HG03045 (cell line): ENCODE results near the gene CLUH.

ENCODE experiments used
- ATAC-seq: cut with Tn5 transposase; IDR thresholded peaks from one replicate; pipeline ENCODE4 v1.9.1; 2021; ENCODE audit warnings: mild to moderate bottlenecking, moderate library complexity; ENCODE audit not compliant: unreplicated experiment

Gene CLUH

GRCh38 chr17:2711608-2712299, at the start of gene CLUH:
TSS of gene CLUH (minus strand) at chr17:2711764. CDS start at chr17:2711661, 103 bp downstream.
- ATAC-seq, result peak; percentile 73

- ATAC-seq, result no peak
These were observed 47.3 kb upstream of the CLUH start for GRCh38 chr17:2758870-2759269.

- no peak for ATAC-seq
These were observed 44.5 kb upstream of the CLUH start for GRCh38 chr17:2755891-2756724.

- no peak for ATAC-seq
These were observed 39.9 kb upstream of the CLUH start for GRCh38 chr17:2751491-2751890.

- ATAC-seq, result no peak
These were observed 39.2 kb upstream of the CLUH start for GRCh38 chr17:2750721-2751120.

GRCh38 chr17:2749784-2750181, 38.2 kb upstream of the CLUH start:
- no peak for ATAC-seq

- ATAC-seq, result no peak
These were observed 37.7 kb upstream of the CLUH start, which contains the start of gene CCDC92B for GRCh38 chr17:2749058-2749783. TSS of gene CCDC92B (minus strand) at chr17:2749652. CDS start at chr17:2735145, 14,507 bp downstream.

- ATAC-seq, result no peak
These were observed 33.9 kb upstream of the CLUH start for GRCh38 chr17:2745317-2746037.

- ATAC-seq, result no peak
These were observed 26.1 kb upstream of the CLUH start for GRCh38 chr17:2737693-2738092.

GRCh38 chr17:2736956-2737355, 25.4 kb upstream of the CLUH start:
- ATAC-seq, result no peak

- no peak for ATAC-seq
These were observed 24.3 kb upstream of the CLUH start for GRCh38 chr17:2735896-2736295.

- ATAC-seq, result no peak
These were observed 23.4 kb upstream of the CLUH start for GRCh38 chr17:2734939-2735338.

GRCh38 chr17:2731807-2732206, 20.2 kb upstream of the CLUH start:
- no peak for ATAC-seq

- no peak for ATAC-seq
These were observed 19.3 kb upstream of the CLUH start for GRCh38 chr17:2730764-2731353.

GRCh38 chr17:2724784-2725164, 13.2 kb upstream of the CLUH start:
- ATAC-seq, result no peak

GRCh38 chr17:2723997-2724783, 12.6 kb upstream of the CLUH start:
- ATAC-seq, result no peak

GRCh38 chr17:2723505-2723996, 12.0 kb upstream of the CLUH start:
- no peak for ATAC-seq

GRCh38 chr17:2722611-2723010, 11.0 kb upstream of the CLUH start:
- ATAC-seq, result no peak

GRCh38 chr17:2721603-2722002, 10.0 kb upstream of the CLUH start:
- ATAC-seq, result no peak

GRCh38 chr17:2719861-2720260, 8.3 kb upstream of the CLUH start:
- no peak for ATAC-seq
